Smooth muscle cell of bladder (primary cell): ENCODE measurements around the gene C8A. TPM values are rescaled to one million over a fixed set of nuclear protein-coding genes. Genes with fewer than 3 reads are reported as not detected.

Source experiments
- total RNA-seq: library from RNA; depleted of rRNA; stranded (reverse); fragments of >200 nt; gene quantifications from 2 replicates; pipeline ENCODE4 v1.2.3, GENCODE V29; 2014

The C8A gene
- total RNA-seq: not detected in 2 replicates

GRCh38 chr1:56854521-56855099 lies at the start of gene C8A:
Gene C8A (plus strand): TSS chr1:56854797. CDS start chr1:56854902, 105 bp downstream.

GRCh38 chr1:56819387-56819899 lies 35.2 kb upstream of the C8A start, which contains the start of gene FYB2:
Gene FYB2 (minus strand): TSS chr1:56819404. CDS start chr1:56819290, 114 bp downstream.

GRCh38 chr1:56965916-56966697 lies 111.5 kb downstream of the C8A start, which contains the start of gene C8B:
Gene C8B (minus strand): TSS chr1:56966015. CDS start chr1:56965948, 67 bp downstream.

Other genes starting within 250 kb of the C8A start
- 2.0 and 2.2 TPM in 2 replicates for gene PRKAA2, start 209.5 kb upstream of the C8A start, total RNA-seq
- under 0.01 TPM in 1 of 2 replicates, not detected in the other for gene FYB2, start 35.4 kb upstream of the C8A start, total RNA-seq
- not detected in 2 replicates for gene C8B, start 111.2 kb downstream of the C8A start, total RNA-seq